ENCODE measurements around the gene PHEX. TPM values are rescaled to one million over a fixed set of nuclear protein-coding genes. Genes with fewer than 3 reads are reported as not detected.

The PHEX gene
- polyA plus RNA-seq, 1 experiment, result 0.17 TPM

- H3K36me3 ChIP-seq (ENCODE audit: control insufficient read depth, insufficient read depth, low read length), result no peaks in the 10 kb centered on the region
- POLR2A ChIA-PET, result no interaction called here
- no peak for TF ChIP-seq CTCF (IDR thresholded peaks at IDR 0.05; ENCODE audit: insufficient read depth, low read depth, low read length)
- H3K27me3 ChIP-seq (ENCODE audit: control insufficient read depth, insufficient read depth, low read length), result no peaks in the 10 kb centered on the region
- CTCF ChIA-PET, result no interaction called here
- DNase-seq (ENCODE audit: low read depth), result no peak
- no peak overlapping the region for H3K4me3 ChIP-seq (ENCODE audit: low read depth, low read length)
Observed at GRCh38 chrX:22117633-22118032, 85.5 kb downstream of the PHEX start.

- CTCF ChIA-PET, result no interaction called here
- POLR2A ChIA-PET, result no interaction called here
- no peaks in the 10 kb centered on the region for H3K36me3 ChIP-seq (ENCODE audit: control insufficient read depth, insufficient read depth, low read length)
- no peaks in the 10 kb centered on the region for H3K27me3 ChIP-seq (ENCODE audit: control insufficient read depth, insufficient read depth, low read length)
- DNase-seq (ENCODE audit: low read depth), result no peak
- no peak for TF ChIP-seq CTCF (IDR thresholded peaks at IDR 0.05; ENCODE audit: insufficient read depth, low read depth, low read length)
- no peak overlapping the region for H3K4me3 ChIP-seq (ENCODE audit: low read depth, low read length)
Observed at GRCh38 chrX:22118161-22118830, 86.2 kb downstream of the PHEX start.

- H3K27me3 ChIP-seq (ENCODE audit: control insufficient read depth, insufficient read depth, low read length), result no peaks in the 10 kb centered on the region
- POLR2A ChIA-PET, result no interaction called here
Observed at GRCh38 chrX:22121161-22121560, 89.0 kb downstream of the PHEX start.

DNA sequence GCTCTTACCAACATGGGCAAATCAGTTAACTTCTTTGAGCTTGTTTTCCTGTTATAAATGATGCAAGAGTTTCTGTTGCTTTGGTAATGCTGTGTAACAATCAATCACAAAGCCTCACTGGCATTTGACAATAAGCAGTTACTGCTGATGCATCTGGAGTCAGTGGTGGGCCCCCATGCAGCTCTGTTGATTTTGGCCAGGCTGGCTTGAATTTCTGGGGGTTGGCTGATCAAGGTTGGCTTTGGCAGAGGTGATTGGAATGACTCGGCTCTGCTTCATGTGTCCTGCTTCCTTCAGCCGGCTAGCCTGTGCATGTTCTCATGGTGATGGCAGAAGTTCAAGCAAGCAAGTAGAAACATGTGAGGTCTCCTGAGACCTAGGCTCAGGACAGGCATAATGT is 90.4 kb downstream of the PHEX start:
- no peak overlapping the region for H3K4me3 ChIP-seq (ENCODE audit: low read depth, low read length)
- no peaks in the 10 kb centered on the region for H3K36me3 ChIP-seq (ENCODE audit: control insufficient read depth, insufficient read depth, low read length)
- no peak for DNase-seq (ENCODE audit: low read depth)
- H3K27me3 ChIP-seq (ENCODE audit: control insufficient read depth, insufficient read depth, low read length), result no peaks in the 10 kb centered on the region
- POLR2A ChIA-PET, result no interaction called here
- TF ChIP-seq CTCF (IDR thresholded peaks at IDR 0.05; ENCODE audit: insufficient read depth, low read depth, low read length), result no peak
- CTCF ChIA-PET, result interaction anchor here (1.3 kb wide), 1 partner anchor 137 kb away, joined by 7 read pairs; no protein-coding TSS in a partner anchor

More at GRCh38 chrX:22121161-22121560, 89.0 kb downstream of the PHEX start:
- DNase-seq (ENCODE audit: low read depth), result no peak
- CTCF ChIA-PET, result no interaction called here
- no peaks in the 10 kb centered on the region for H3K36me3 ChIP-seq (ENCODE audit: control insufficient read depth, insufficient read depth, low read length)
- H3K4me3 ChIP-seq (ENCODE audit: low read depth, low read length), result no peak overlapping the region
- no peak for TF ChIP-seq CTCF (IDR thresholded peaks at IDR 0.05; ENCODE audit: insufficient read depth, low read depth, low read length)

DNA sequence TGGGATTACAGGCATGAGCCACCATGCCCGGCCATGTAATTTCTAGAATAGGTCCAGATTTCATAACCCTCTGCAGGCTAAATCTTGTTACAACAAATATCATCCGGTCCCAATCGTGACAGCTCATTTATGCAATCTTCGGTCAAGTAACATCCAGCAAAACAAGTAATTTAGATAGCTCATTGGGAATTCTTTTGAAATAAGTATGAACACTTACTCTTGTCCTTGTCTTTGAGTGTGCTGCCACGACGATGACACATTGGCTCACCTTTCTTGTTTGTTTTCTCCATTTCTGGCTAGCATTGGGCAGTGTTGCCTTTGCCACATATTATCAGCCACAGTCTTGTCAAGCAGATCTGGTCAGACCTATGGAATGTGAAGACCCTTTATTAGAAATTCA is 92.0 kb downstream of the PHEX start:
- CTCF ChIA-PET, result interaction anchor here (1.2 kb wide), 1 partner anchor 12 kb away, joined by 3 read pairs; no protein-coding TSS in a partner anchor
- POLR2A ChIA-PET, result no interaction called here
- Histone ChIP-seq H3K27me3 (ENCODE audit: control insufficient read depth, insufficient read depth, low read length) (no peaks in the 10 kb centered on the region), H3K36me3 (ENCODE audit: control insufficient read depth, insufficient read depth, low read length) (no peaks in the 10 kb centered on the region), H3K4me3 (ENCODE audit: low read depth, low read length) (no peak overlapping the region)
- no peak for TF ChIP-seq CTCF (IDR thresholded peaks at IDR 0.05; ENCODE audit: insufficient read depth, low read depth, low read length)
- DNase-seq (ENCODE audit: low read depth), result no peak
